Inferior parietal cortex (tissue), 1 donor: ENCODE data around the gene ADCY3.

ENCODE experiments used
- DNase-seq: peaks from one replicate; pipeline ENCODE4 v3.0.0-alpha.2; 2016; ENCODE audit errors: extremely low spot score

The ADCY3 gene

DNA sequence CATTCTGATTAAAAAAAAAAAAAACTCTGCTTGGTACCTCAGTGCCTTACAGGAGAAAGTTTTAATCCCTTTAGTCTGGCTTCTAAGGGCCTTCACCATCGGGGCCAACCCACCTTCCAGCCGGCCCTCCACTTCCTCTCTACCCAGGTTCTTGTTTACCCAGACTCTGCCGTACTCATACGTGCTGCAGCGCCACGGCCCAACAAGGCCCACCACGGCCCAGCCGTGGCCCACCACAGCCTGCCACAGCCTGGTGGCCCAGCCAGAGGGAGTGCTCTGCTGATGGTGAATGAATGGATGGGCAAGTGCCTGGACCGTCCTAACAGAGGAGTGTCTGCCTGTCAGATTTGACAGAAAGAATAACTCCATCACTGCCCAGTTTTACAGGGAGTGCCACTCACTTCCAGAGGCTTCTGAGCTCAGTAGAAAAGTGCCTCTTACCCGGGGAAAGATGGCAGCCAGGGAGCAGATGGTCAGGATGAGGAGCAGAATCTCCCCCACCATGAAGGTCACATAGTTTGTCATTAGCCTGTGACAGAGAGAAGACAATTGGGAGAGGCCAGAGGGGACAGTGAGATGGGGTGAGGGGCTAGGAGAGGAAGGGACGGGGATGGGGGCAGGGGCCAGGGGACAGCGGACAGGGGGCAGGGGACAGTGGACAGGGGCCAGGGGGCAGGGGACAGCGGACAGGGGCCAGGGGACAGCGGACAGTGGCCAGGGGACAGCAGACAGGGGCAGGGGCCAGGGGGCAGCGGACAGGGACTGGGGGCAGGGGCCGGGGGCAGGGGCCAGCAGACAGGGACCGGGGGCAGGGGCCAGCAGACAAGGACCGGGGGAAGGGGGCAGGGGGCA is 88.6 kb downstream of the ADCY3 start:
- no peak for DNase-seq

DNA sequence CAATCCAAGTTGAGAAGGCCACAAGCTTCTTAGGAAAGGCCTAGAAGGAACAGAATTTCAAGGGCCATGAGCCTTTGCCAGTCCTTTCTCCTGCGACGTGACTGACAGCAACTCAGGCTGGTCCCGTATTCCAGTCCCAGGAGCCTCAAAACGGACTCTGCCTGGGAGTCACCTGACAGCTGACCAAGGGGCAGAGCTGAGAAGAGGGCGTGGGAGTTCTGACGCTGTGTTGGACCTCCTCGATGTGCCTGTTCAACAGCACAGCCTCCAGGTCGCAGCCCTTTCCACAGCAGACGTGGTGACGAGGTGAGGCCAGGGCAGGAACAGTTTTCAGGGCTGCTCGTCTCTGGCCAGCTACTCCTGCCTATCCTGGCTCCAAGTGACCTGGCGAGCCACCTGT is 89.3 kb downstream of the ADCY3 start:
- no peak for DNase-seq

DNA sequence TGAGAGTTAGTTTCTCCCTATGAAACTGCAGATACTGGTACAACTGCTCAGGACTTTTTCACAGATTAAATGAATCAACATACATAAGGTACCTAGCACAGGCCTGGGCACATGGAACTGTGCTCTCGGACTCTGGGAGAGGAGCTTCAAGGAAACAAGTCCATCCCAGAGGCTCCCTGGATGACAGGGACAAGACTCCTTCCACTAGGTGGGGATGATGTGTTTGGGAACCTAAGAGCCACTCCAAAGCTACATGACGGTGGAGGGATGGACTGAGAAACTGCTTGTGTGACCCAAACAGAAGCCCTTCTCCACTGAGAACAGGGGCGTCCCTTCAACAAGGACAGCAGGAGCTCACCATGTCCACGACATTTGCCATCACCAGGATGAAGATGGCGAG is 89.7 kb downstream of the ADCY3 start:
- no peak for DNase-seq

DNA sequence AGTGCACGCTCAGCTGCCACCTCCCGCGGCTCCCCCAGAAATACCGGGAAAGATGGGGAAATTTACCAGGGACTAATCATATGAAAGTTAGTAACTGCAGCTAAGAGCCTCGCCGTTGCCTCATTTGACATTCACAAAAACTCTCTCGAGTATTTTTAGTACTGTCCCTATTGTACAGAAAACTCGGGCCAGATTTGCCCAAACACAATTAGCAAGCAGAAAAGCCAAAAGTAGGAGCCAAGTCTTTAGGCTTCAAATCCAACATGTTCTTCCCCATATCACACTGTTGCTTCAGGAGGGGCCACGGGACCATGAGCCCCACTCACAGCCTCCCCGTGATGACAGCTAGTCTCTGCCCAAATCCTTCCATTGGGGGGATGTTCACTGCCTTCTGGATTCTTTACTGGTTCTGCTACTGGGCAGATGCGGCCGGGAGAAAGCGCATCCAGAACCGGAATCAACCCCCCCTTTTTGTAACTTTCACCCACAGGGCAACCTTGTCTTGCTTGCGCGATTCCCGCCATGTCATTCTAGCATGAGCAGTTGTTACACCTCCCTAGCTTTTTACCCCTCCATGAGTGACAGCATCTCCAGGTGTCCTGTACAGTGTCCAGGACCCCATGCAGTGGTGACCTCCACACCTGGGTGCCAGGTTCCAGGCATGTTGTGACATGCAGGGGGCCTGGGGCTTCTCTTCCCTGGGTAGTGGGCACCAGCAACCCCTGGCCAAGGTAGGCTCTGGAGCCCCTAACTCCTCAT is 91.6 kb downstream of the ADCY3 start:
- peak; percentile 48 for DNase-seq

DNA sequence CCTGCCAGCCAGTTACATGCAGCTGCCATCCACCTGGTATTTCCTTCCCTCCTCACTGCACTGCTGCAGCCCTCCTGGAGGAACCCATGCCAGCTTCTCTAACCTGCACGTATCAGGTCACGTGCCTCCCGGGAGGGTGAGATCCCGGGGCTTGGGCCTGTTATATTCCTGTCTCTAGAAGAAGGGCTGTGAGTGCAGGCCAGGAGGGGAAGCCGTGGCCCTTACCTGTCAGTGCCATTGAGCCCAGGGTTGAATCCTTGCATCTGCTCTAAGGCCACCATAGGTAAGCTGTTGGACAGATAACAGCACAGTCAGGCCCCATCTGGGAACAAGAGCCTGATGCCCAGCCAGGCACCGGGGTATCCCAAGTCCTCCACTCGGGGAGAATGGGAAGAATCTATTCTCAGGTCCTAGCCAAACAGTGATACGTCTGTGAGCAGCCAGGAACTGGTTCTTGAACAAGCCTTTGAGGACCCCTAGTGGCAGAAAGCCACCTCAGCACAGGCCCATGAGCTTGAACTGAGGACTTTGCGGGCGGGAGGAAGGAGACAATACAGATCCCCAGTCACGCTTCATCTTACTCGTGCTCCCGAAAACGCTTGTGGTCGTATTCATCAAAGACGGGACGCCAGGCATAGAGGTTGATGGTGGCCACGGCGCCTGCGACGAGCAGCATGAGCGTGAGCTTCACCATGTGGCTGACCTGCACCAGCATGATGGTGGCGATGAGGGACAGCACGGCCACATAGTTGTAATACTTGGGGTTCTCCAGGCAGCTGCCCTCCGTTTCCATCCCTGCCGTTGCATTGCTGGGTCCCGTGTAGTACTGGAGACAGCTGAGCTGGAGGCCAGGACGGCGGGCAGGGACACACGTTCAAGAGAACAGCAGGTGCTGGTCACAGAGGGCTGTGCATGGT is 92.5 kb downstream of the ADCY3 start:
- DNase-seq: peak; percentile 91

DNA sequence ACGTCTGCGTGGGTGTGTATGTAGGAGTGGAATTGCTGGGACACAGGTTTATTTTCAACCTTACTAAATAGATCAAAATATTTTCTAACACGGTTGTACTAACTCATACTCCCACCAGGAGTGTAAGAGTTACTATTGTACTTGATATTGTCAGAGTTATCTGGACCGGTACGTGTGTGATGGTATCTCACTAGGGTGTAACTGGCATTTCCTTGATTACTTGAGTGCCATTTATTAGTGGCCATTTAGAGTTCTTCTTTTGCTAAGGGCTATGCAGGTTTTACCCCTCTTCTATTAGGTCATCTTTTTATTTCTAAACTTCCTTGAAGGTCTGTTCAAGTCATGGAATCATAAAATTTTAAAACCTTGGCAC is 93.3 kb downstream of the ADCY3 start:
- no peak for DNase-seq

DNA sequence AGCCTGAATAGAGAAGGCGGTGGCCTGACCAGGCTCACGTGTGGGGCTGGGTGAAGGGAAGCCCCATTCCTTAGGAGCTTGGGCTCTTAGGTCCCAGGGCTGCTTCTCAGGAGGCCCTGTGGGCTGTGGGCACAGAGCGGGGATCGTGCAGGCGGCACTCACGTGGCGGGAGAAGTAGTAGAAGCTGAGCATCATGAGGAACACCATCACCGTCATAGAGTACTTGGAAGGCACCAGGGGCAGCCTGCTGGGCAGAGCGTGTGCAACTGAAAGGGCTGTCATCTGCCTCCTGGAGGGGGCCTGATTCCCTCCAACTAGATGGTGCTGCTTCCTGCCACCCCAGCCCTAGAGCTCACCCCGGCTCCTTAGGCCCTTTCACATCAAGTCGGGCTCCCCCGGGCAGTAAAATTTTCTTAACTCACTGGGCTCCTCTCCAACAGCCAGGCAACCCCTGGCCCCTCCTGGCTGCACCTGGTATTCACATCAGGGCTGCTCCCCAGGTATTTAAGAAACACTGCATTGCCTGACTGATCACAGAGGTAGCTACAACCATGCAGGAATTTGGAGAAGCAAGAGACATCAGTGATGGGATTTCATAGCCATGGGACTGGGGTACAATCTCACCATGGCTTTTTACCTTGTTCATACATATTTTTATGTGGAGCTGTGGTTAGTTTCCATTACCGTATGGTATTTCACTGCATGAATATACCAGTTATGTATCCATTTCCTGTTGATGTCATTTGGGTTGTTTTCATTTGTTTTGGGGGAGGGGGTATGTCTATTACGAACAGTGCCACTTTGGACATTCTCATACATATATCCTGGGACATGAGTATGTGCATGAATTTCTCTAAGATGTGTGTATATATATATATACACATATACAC is 93.9 kb downstream of the ADCY3 start:
- no peak for DNase-seq

DNA sequence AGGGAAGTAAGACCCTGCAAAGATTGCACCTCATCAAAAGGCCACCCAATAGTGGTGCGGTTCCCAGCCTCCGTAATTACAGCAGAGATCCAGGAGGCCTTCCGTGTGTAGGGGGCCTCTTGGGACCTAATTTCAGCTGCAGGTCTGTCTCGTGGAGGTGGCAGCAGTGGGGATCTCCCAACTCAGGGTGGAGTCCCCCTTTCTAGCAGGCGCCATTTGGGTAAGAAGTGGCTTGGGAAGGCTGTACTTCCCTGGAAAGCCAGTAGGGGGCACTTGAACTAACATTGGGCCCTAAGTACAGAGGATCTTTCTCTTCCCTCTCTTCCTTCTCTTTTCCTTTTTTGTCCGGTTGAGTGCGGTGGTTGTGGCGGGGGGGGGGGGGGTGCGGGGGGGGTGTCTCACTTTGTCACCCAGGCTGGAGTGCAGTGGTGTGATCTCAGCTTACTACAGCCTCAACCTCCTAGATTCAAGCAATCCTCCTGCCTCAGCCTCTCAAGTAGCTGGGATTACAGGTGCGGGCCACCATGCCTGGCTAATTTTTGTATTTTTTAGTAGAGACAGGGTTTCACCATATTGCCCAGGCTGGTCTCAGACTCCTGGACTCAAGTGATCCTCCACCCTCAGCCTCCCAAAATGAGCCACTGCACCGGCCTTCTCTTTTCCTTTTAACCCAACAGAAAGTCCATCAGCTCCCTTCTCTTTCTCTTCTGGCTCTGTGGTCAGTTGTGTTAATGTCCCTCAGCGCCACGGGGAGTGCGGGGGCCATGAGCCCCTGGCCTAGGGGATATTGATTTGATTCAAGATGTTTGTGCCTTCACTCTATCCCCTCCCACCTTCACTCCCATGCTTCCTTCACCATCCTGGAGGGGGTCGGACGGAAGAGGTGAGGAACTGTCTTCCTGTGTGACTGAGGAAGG is 94.8 kb downstream of the ADCY3 start:
- DNase-seq: no peak

DNA sequence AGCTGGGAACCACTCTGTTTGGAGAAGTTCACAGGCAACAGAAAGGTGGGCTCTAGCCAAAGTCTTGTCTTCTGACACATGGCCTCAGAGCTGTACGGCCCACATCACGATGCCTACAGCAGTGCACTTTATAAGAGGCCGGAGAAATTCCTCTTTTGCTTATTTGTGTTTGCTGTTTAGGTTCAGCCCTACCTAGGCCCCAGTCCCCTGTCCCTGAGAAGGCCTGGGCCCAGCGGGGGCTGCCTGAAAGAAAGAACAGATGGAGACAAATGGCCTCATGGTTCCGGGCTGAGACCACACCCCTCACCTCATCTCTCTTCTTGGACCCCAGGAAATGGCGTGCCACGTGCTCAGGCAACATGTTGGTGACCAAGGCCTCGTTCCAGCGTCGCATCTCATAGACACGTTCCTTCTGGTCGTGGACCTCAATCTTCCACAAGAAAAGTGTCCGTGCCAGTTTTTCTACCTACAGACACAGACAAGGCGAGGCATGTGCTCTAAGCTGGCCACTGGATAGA is 95.9 kb downstream of the ADCY3 start:
- no peak for DNase-seq

DNA sequence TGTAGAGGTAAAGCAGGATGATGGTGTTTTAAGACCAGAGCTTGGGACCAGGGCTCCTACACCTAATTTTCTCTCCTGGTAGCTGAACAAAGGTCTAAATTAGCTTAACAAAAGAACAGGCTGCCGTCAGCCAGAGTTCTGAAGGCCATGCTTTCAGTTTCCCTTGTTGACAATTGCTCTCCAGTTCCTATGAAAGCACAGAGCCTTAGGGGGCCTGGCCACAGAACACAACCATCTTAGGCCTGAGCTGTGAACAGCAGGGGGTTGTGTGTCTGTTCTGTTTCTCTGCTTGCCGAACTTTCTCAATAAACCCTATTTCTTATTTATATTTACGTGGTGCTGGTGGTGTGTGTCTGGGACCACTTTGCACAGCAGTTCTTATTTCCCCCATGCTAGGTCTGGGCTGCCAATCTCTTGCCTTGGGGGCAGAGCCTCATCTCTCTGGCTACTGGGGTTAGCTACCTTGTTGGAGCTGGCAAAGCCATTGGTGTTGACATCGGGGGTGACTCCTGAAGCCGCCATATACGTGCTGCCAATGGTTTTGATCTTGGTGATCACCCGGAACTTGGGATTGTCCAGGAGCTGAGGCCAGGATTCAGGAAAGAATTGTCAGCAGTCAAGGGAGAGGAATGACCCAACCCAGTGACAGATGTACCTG is 97.9 kb downstream of the ADCY3 start:
- no peak for DNase-seq

DNA sequence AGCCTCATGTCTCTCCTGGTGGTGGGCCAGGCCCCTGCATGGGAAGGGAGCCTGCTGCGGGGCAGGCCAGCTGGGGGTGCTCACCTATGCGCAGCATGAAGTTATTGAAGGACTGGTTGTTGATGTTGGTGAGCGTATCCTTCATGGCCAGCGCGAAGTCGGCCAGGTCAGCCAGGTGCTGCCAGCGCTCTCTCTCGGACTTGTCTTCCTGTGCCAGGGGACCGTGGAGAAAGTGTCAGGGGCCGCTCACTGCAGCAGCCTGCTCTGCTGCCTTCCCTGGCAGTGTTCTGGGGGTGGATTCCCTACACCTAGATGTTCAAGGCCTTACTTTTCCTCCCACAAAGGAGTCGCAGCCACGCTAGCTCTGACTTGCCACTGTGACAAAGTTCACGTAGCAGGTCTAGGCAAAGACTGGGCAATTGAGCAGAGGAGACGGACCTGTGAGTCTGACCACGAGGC is 98.6 kb downstream of the ADCY3 start:
- DNase-seq: no peak

DNA sequence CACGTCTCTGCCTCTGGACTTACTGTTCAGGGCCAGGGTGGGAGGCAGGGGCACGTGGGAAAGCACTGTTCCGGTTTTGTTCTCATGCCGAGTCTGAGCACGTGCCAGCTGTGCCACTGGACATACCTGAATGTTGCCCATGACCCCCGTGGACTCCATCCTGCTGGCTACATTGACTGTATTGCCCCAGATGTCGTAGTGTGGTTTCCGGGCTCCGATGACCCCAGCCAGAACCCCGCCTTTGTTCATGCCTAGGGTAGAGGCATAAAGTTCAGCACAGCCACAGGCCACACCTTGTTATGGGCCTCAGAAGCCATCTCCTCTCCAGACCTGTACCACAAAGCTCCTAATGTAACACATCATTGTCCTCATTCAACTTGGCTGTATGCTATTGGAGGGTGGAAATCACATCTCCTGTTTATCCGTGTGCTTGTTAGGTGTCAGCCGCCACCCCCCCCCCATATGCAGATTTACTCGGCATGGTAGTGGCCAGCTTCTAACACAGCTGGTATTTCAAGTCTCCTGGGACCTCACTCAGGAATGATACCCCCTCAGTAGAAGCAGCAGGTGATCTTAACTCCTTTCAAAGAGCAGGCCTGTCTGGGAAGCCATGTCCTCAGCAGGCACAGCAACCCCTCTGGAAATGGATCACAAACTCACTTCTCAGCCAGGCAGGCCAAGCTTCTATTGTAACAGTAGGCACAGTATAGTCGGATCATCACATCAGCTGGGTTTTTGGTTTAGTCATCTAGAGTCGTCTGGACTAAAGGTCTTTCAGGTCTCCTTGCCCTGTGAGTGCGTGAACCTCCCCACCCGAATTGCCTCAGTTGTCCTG is 99.2 kb downstream of the ADCY3 start:
- DNase-seq: no peak

DNA sequence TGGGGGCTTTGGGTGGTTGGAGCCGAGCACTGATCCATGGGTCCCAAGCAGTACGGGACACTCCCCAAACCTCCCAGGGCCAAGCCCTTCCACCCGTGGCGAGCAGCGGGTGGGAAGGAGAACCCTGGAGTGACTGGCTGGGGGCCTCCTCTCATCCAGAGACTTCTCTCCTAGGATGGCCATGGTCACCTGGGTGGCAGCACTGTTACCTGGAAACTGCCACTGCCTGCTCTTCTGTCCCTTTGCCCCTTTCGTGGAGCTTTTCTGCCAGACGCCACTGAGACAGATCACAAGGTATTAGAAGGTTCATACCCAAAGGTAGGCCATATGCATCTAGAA is 99.9 kb downstream of the ADCY3 start:
- DNase-seq: no peak

DNA sequence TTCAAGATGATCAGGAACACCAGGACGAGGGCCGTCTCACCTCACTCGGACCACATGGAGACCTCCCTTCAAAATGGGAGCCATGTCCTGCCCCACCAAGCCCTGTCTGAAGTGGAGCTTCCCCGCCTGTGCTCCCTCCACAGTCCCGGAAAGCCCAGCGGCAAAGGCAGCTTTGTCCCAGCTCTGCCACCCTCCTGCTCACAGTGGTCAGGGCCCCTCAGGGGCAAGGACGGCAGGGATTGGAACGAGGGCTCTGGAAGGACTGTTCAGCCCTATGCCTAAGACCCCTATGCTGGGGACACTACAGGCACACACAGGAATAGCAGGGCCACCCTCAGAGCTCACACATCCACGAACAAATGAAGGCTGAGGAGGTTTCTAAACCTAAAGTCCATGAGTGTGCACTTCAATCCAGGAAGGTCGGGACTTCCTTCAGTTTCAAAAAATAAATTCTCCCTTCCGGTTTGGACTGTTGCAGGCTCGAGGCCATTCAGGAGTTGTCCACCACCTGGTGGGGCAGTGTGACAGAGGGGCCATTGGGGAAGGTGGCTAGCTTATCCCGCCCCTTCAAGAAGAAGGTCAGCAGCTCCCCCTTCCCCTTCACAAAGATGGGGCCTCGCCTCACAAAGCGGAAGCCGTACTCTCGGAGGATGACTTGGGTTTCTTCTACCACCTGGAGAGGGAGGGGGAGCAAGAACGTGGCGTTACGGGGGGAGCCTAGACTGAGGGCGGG is 100.4 kb downstream of the ADCY3 start:
- no peak for DNase-seq

DNA sequence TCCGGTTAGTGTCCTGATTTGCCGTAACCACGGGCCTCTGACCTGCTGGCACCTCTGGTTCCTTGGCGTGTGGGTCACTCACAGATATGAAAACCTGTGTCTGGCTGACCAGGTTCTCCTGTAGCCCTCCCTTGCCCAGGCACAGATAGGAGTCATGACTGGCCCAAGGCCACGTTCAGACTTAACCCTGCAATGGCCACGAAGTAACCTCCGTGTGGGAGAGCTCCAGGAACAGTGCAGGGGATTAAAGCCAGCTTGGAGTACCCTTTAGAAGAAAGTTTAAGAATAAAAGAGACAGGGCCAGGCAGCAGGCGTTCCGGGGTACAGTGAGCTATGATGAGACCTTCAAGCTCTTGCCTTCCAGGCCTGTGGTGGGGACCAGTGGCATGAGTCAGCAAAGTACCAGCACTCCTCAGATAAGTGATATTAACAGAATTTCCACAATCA is 101.3 kb downstream of the ADCY3 start:
- DNase-seq: no peak

DNA sequence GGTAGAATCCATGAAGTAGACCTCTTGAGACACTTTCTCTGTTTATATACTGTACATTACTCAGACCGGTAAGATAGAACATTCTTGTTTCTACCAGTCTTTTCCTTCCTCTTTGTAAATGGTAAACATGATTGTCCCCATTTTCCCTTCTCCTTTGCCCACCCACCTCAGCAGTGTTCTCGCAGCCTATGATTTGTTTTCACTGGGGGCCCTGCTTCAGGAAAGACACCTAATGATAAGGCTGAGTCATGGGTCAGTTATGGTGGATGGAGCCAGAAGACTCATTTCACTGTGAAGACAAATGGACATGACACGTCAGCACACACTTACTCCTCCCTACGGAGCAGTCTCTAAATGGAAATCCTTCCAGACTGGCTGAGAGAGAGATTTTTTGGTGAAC is 103.2 kb downstream of the ADCY3 start:
- DNase-seq: no peak

DNA sequence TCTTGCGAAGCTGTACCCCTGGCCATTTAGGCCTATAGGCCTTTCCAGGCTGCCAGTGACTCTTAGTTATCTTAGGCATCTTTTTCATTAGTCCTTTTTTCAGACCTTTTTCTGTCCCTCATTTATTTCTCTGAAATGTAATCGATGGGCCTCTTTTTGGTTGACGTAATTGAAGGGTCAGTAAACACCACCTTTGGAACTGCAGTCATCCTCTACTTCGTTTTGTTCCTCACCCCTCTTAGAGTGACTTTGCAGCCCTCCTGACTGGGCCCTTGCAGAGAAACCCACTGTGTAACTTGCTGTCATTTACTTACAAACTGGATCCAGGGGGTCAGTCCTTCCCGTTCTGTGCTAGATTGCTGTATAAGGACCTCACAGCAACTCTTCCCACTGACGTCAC is 103.6 kb downstream of the ADCY3 start:
- DNase-seq: no peak

DNA sequence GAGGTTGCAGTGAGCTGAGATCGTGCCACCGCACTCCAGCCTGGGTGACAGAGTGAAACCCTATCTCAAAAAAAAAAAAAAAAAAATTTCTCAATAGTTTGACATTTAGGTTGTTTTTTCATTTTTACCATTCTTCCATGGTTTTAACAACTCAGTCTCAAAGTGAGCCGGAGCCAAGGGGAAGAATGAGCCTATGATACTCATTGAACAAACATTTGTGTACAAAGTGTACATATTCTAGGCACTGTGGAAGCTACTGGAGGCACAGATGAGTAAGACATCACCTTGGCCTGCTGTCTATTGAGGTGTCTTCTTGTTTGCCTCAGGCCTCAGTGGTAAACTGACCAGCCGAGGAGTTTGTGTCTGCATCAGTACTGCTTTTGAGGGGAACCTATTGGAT is 104.9 kb downstream of the ADCY3 start:
- DNase-seq: no peak
